ENCODE measurements around the gene IFT80.
A peak's percentile ranks its signal among the peaks of the same experiment; 100 is the strongest.

The IFT80 gene

DNA sequence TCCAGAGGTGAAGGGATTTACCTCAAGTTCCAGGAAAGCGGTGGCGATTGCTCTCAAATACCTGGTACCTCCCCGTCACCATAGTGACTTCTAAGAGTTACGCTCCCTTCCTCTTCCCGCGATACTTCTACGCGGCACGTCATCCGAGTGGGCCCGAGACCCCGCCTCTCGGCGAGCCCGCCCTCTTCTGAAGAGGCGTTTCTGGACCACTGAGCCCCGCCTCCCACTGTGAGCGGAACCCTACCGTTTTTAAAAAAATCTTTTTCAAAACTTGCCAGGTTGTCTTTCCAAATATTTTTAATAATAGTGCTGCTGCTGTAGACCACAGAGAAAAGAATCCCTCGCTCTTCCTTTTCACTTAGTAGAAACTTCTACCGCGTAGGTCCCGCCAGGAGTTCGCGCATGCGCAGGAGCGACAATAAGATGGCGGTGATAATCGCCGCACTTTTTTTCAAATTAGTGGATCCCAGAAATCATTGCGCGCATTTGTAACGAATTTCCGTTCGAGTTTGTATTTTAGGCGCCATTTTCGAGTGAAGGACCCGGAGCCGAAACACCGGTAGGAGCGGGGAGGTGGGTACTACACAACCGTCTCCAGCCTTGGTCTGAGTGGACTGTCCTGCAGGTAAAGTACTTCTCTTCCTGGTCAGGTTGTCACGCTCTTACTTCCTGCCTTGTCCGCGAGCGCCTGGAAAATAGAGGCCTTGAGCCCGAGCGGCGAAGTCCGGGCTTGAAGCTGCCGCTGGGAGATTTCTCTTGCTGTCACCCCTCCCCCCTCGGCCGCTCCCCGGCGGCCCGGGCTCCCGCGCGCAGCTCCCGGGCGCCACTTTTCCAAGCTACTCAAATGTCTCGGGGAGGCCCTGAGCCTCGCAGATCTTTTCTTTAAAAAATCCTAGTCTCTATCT is at the start of gene IFT80, which contains the start of gene SMC4:
IFT80 (minus strand) TSS at position 101 of the 905 bp plus-strand sequence. CDS start 14,625 bp downstream, outside the sequence.
SMC4 (plus strand) TSS at position 526 of the 905 bp plus-strand sequence. CDS start 1,177 bp downstream, outside the sequence.
- peak; percentile 95 for DNase-seq

DNA sequence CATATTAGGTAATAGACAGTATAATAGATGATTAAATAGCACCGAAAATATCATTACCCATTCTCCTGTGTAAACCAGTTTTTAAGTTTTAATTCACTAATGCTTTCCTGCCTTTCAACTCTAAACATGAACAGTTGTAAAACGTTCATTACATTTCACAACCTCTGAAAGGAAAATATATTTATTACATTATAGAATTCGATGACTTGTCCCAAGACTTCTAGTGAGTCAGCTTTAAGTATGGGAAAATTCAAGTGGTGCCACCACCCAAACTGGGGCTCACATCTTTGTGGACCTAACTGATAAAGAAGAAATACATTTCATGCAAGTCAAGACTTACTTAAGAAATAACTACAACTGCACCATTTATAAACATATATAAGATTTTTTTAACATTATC is 48.5 kb upstream of the IFT80 start:
- DNase-seq, result no peak

DNA sequence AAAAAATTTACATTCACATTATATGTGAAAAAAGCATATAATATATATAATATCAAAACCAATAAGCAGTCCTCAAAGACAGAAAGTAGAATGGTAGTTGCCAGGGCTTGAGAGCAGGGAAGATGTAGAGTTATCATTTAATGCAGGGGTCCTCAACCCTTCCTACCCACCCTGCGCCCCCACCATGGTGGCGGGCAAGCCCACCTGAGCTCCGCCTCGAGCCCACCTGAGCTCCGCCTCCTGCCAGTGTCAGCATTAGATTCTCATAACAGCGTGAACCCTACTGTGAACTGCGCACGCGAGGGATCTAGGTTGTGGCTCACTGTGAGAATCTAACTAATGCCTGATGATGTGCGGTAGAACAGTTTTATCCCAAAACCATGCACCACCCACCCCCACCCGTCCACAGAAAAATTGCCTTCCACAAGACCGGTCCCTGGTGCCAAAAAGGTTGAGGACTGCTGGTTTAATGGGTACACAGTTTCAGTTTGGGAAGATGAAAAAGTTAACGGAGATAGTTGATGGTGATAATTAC is 47.6 kb upstream of the IFT80 start:
- DNase-seq, result no peak

DNA sequence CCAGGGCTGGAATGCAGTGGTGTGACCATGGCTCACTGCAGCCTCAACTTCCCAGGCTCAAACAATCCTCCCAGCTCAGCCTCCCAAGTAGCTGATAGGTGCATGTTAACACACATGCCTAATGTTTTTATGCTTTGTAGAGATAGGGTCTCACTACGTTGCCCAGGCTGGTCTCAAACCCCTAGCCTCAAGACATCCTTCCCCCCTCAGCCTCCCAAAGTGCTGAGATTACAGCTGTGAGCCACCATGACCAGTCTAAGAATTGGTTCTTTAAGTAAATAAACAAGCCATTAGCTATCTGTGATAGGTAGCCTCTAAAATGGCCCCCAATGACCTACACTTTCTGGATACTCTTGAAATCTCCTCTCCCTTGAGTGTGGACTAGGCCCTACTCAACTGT is 46.8 kb upstream of the IFT80 start:
- DNase-seq, result no peak

DNA sequence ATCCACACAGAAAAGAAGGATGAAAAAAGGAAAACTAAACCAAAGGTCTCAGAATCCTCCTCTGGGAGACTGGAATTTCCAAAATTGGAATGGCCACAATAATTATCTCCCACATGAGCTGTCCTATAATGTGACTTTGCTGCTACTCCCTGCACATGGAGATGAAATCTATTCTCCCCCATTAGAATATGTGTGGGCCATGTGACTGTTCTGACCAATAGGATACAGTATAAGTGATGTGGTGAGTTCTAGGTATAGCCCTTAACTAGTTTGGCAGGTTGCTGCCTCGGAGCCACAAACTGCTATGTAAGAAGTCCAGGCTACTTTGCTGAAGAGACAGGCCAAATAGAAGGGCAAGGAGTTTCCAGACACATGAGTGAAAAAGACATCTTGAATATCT is 45.4 kb upstream of the IFT80 start:
- no peak for DNase-seq

DNA sequence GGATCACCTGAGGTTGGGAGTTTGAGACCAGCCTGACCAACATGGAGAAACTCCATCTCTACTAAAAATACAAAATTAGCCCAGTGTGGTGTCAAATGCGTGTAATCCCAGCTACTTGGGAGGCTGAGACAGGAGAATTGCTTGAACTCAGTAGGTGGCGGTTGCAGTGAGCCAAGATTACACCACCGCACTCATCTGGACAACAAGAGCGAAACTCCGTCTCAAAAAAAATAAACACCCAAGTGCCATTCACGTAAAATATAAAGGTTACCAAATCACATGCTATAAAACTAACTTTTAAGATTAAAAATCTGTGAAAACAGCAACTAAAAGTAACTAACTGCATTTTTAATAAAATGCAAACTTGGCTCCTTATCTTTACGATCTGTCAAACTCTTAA is 41.7 kb upstream of the IFT80 start:
- DNase-seq, result no peak

DNA sequence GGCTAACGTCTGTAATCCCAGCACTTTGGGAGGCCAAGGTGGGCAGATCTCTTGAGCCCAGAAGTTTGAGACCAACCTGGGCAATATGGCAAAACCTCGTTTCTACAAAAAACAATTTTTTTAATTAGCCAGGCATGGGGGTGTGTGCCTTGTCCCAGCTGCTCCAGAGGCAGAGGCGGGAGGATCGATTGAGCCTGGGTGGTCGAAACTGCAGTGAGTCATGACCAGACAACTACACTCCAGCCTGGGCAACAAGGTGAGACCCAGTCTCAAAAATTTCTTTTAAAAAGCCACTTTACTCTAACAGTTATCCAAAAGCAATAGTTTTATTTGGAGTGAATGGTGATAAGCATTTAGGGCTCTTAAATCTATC is 38.0 kb upstream of the IFT80 start:
- DNase-seq, result no peak

DNA sequence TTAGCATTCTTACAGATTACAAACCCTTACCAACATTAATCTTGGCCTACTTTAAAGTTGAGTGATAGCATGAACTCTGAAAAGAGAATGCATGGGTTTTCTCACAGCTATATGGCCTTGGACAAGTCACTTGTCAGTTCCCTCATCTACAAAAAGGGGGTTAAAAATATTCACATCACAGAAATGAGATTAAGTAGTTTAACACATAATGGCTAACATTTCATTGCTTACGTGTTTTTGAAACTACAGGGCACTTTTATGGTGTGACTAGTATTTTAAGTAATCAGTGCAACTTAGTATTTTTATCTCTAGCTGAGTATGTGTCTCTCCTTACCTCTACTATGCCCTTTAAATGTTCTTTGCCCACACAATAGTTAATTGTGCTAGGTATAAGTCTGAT is 36.7 kb upstream of the IFT80 start:
- no peak for DNase-seq

DNA sequence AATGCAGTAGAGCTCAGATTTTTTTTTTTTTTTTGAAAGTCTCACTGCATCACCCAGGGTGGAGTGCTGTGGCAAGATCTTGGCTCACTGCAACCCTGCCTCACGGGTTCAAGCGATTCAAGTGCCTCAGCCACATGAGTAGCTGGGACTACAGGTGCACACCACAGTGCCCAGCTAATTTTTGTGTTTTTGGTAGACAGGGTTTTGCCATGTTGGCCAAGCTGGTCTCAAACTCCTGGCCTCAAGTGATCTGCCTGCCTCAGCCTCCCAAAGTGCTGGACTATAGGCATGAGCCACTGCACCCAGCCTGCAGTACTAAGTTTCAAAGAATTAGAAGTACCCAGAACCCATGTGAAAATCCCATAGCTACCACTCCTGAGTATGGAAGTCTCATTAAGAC is 36.1 kb upstream of the IFT80 start:
- DNase-seq, result no peak

DNA sequence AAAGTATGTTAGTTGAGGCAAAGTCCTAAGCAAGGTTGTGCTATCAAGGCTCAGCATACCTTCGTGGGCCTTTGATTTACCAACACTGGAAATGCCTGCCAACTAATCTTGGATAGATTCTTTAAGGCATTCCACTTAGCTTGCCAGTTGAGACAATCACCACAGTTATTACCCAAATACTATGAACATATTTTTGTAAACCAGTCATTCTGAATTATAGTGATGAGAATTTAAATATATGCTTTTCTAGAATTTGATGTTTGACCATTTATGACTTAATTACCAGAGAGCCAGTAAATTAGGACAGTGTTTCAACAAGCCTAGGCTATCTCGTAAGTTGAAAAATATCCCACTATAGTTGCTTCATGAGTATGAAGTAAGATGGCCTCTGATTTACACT is 35.0 kb upstream of the IFT80 start:
- no peak for DNase-seq

DNA sequence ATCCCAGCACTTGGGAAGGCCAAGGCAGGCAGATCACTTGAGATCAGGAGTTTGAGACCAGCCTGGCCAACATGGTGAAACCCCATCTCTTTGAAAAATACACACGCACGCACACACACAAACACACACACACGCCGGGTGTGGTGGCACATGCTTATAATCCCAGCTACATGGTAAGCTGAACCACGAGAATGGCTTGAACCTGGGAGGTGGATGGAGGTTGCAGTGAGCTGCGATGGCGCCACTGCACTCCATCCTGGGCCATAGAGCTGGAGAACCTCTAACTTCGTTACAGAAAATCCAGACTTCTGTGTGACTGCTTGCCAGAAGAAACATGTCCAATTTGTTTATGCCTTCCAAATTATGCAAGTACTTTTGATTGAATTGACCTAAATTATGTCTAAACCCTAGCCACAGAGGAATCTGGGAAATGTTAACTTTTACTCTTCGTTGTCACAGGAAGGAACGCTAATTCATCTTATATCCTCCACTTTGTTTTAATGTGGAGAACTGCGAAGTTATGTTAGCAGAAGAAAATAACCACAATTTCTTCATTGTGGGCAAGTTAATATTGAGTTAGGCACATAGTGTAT is 28.9 kb upstream of the IFT80 start:
- DNase-seq, result no peak

DNA sequence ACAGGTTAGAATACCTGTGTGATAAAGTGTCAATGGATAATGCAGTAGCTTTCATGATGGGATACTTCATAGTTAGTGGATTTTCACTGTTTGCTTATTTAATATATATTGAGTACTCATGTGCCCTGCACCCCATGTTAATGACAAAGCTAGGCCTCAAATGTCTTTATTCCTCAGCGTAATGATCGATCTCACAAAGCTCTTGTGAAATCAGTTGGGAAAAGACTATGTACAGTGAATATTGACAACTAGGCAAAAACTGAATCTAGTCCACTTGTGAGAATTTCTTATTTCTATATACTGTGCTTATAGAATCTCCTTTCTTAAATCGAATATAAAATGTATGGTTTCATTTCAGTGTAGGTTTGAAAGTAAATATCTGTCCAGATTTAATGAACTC is 18.3 kb upstream of the IFT80 start:
- DNase-seq, result no peak

DNA sequence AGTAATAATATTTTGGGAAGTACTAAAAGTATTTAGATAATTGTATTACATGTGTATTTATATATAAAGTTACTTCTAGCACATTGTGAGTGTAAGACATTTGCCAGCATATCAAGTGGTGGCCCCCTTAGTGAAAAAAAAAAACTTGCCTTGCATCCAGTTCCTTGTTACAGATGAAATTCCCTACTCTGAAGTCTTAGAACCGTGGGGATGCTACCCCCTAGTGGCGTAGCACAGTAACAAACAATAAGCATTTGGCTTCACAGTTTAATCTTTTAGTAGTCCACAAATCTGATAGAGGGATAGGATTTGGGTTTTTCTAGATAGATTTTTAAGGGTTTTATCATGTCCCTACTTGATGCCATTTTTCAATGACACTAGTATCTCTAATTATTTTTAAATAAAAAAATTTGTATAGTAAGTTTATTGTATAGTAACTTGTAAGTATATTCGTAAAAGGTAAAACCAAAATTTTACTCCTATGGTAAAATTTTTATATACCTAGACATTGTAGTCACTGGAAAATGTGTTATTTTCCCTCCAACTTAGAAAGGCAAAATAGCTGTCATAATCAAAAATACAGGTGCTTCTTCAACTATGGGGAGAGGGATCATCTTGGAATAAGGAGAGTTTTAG is 14.7 kb upstream of the IFT80 start:
- peak; percentile 65 for DNase-seq

DNA sequence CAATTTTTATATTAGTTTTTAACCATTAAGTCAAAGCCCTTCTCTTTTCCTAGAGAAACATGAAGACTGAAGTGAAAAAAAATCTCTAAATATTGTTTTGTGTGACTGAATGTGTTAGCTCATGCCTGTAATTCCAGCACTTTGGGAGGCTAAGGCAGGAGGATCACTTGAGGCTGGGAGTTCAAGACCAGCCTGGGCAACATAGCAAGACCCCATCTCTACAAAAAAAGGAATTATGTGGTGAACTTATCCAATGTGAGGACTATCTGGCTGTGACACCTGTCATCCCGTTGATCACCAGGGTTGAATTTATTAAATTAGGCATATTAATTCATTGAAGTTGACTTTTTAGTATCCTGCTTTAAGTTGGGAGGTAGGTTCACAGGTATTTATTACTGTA is 13.5 kb upstream of the IFT80 start:
- DNase-seq, result no peak

DNA sequence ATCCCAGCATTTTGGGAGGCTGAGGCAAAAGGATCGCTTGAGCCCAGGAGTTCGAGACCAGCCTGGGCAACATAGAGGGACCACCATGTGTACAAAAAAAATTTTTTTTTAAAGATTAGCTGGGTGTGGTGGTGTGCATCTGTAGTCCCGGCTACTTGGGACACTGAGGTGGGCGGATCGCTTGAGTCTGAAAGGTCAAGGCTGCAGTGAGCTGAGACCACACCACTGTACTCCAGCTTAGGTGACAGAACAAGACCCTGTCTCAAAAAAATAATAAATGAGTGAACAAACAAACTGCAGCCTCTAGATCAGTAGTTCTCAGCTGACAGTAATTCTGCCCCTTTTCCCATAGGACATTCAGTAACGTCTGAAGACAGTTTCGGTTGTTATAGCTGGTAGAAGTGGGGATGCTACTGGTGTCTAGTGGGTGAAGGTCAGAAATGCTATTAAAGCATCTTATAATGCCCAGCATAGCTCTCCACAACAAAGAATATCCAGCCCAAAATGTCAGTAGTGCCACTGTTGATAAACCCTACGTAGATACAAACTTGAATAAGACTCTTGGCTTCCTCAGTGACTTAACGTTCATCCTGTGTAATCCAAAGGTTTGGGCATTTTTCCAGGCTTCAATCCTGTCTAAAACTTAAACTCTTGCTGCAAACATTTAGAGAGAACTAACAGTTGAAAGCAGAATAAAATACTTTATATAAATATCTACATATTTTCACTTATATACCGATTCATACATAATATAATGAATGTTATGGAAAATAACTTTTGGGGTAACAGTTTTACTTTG is 11.0 kb upstream of the IFT80 start:
- DNase-seq, result no peak

DNA sequence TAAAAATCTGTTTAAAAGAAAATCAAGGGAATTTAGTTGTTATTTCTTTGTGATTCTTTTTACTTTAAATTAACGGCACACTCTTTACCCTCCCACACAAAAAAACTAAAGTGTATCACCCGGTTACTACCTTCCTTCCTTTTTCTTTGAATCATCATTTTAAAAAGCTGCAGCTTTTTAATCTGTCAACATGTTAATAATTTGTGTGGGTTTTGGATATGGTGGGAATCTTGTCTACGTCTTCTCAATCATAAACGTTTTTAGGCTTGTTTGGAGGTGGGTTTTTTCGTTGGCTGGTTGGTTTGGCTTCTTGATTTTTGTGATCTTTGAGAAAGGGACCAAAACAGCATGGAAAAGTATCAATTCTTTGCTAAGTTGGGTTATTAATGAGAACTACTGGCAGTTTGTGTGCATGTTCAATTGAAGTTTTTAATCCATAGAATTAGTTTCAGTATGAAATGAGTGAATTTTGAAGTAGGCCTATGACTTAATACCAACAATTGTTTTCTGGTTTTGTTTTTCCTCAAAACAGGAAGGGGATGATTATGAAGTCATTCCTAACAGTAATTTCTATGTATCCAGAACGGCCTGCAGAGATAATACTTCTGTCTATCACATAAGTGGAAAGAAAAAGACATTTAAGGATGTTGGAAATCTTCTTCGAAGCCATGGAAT is 4.9 kb upstream of the IFT80 start:
- DNase-seq, result no peak

DNA sequence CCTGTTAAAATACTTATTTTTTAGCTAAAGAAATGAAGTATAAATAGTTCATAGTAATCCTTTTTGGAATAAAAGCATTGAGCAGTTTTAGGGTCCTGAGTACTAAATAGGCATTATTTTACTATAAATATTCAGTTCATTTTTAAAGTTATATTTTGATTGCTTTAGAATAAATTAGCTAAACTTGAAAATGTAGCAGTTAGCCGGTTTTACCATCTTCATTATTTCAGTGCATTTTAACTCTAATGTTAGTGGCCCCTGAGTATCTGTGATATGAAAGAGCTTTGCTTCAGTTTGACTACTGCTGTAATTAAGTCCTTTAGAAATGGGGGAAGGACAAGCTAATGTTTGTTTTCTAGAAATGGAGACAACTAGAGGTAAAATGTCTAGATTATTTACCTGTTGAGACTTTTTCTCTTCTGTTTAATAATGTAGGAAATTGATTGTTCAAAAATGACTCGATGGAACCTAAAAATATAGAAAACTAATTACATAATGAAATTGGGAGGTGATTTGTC is 4.1 kb upstream of the IFT80 start:
- no peak for DNase-seq

DNA sequence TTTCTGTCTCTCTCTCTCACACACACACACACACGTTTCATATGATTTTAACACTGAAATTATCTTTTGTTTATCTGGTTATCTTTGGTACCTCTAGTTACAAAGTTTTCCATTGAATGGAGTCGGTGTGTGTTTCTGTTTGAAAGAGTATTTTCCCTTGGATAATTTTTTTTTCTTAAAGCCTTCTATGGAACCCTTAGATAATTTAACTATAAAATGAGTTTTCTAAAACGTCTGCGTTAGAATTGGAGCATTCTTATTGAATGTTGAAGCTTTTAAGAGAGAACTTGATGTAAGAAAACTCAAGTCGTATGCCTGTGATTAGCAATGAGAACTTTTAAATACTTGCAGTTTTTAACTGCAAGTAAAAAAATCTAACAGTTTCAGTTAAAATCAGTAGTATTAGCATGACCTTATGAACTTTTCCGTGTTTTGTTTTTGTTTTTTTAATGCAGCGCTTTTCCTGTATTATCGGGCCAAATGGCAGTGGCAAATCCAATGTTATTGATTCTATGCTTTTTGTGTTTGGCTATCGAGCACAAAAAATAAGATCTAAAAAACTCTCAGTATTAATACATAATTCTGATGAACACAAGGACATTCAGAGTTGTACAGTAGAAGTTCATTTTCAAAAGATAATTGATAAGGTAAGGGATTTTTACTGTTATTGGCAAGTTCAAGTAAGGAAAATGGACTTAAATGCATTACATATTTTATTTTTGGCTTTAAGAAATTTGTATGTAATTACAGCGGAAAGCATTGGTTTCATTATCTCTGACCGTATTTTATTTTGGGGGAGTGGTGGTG is 3.4 kb upstream of the IFT80 start:
- no peak for DNase-seq

DNA sequence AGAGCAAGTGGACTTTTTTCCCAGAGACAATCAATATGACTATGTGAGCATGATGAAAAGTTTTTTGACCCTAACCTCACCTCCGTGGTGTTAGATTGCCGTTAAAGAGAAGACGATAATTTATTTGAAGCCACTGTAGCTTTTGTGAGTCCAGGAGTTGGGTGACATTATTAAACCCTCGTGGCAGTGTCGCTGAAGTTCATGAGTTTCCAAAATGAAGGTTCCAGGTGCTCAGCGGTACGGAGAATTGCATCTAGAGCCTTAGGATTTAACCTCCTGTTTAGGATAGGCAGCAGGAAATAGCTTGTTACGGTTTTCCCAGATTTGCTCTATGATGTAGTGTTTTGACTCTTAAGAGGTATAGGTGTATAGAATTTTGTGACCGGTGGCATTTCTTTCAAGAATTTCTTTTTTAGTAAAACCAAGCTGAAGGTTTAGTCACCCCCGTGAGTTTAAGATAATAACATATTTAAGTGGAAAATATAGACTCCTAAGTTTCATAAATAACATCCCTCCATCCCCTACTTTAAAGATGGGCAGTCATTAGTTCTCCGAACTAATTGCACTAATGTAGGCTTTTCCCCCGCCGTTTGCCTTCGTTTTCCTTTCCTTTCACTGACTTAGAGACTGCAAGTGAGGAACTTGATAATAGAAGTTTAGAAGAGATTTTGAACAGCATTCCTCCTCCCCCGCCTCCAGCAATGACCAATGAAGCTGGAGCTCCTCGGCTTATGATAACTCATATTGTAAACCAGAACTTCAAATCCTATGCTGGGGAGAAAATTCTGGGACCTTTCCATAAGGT is 2.5 kb upstream of the IFT80 start:
- DNase-seq, result no peak

DNA sequence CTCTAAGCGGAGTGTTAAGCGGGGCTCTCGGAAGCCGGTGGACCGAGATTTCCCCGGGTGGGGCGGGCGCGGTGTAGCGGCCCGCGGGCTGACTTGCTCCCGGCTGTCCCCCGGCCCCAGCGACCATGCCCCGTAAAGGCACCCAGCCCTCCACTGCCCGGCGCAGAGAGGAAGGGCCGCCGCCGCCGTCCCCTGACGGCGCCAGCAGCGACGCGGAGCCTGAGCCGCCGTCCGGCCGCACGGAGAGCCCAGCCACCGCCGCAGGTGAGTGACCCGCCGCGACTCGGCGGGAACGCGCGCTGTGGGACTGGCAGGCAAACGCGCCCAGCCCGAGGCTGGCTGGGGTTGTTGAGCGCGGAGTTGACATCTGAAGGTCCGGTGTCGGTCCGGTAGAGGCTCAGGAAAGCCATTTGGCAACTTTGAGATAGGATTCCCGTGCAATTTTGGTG is 1.7 kb upstream of the IFT80 start:
- peak; percentile 21 for DNase-seq

All from activated naive CD4-positive, alpha-beta T cell treated with Interleukin-2 at 50 U/mL for 16 hours (primary cell).